K562 (cell line): ENCODE measurements around the gene TMEM252. TPM values are rescaled to one million over a fixed set of nuclear protein-coding genes. Genes with fewer than 3 reads are reported as not detected.

Experiments
- ATAC-seq: fragments of 200-7000 bp; cut with Tn5 transposase; 3 replicates; pipeline ENCODE4 v1.9.1; 2020; ENCODE audit warnings: moderate library complexity
- Bru-seq: library from RNA; stranded (reverse); fragments of 400-500 nt; gene quantifications from one replicate; lab custom pipeline; 2021; lab: Mats Ljungman, UMichigan
- BruChase-seq, 2 experiments: library from RNA; stranded (reverse); fragments of 400-500 nt; gene quantifications; one replicate each; lab custom pipeline; 2021; lab: Mats Ljungman, UMichigan
- BruUV-seq: library from RNA; stranded (reverse); fragments of 400-500 nt; replicated peaks from 2 replicates; lab custom pipeline; 2021; lab: Mats Ljungman, UMichigan
- CTCF ChIA-PET: fragments of 300-600 bp; formaldehyde crosslinking; extraction: SDS; loops from one replicate; lab custom pipeline; 2021; ENCODE audit warnings: low intra/inter-chr PET ratio; lab: Yijun Ruan, JAX
- POLR2A ChIA-PET: fragments of 300-600, 350-650 bp; sonication (Branson Sonifier 250); formaldehyde crosslinking; extraction: SDS; loops from one replicate; lab custom pipeline; 2021; ENCODE audit warnings: antibody characterized with exemption, inconsistent platforms; lab: Yijun Ruan, JAX
- DNase-seq, 4 experiments: peaks; one replicate each; pipeline versions ENCODE4 v3.0.0 to v3.0.0-alpha.2; 2011 to 2018; ENCODE audit warnings: low spot score in 3 of 4, mixed read lengths in 3 of 4; ENCODE audit errors: extremely low read depth in 1 of 4
- FAIRE-seq: peaks from 2 replicates; lab custom pipeline; 2011; peaks lifted over from hg19 to GRCh38; lab: Jason Lieb, UNC
- H2AFZ ChIP-seq: 2 replicates; pipeline ENCODE4 v1.6.0; 2011; ENCODE audit warnings: low read depth, low read length, control low read depth, inconsistent platforms
- H3K27ac ChIP-seq: fragments of 200-600 bp; 3 replicates; pipeline ENCODE4 v1.8.0; 2011; ENCODE audit warnings: low read depth, mild to moderate bottlenecking, control low read depth, inconsistent platforms, low read length, moderate library complexity, mixed read lengths; ENCODE audit errors: extremely low read depth
- H3K27me3 ChIP-seq, 2 experiments: fragments of 300-600 bp in 1 of 2; 2 replicates in 1 of 2; 3 replicates in 1 of 2; pipeline versions ENCODE4 v1.6.0 to v1.8.0; 2011; ENCODE audit warnings: inconsistent platforms in 2 of 2, low read length in 2 of 2, mild to moderate bottlenecking in 1 of 2, mixed read lengths in 1 of 2, moderate library complexity in 1 of 2; ENCODE audit not compliant: control insufficient read depth in 2 of 2, insufficient read depth in 2 of 2
- H3K36me3 ChIP-seq: fragments of 300-600 bp; 3 replicates; pipeline ENCODE4 v1.8.0; 2011; ENCODE audit warnings: mild to moderate bottlenecking, low read length, inconsistent platforms; ENCODE audit not compliant: control insufficient read depth, insufficient read depth
- H3K4me1 ChIP-seq, 2 experiments: fragments of 200-600 bp in 1 of 2; replicated peaks in 1 of 2; 2 replicates in 1 of 2; 3 replicates in 1 of 2; pipeline versions ENCODE4 v1.5.1 to v1.8.0; 2011; ENCODE audit warnings: inconsistent platforms in 2 of 2, low read length in 2 of 2, mild to moderate bottlenecking in 1 of 2, mixed read lengths in 1 of 2, moderate library complexity in 1 of 2; ENCODE audit not compliant: control insufficient read depth in 2 of 2, insufficient read depth in 2 of 2
- H3K4me2 ChIP-seq: 2 replicates; pipeline ENCODE4 v1.6.1; 2011; ENCODE audit warnings: low read length, control low read depth, inconsistent platforms, mixed read lengths; ENCODE audit not compliant: insufficient read depth
- H3K4me3 ChIP-seq: fragments of 200-600 bp; sonication (generic), shearing (Covaris generic); 2 replicates; pipeline ENCODE4 v1.5.1; 2016; ENCODE audit warnings: control low read depth, inconsistent platforms
- H3K79me2 ChIP-seq: fragments of 200-600 bp; 3 replicates; pipeline ENCODE4 v1.8.0; 2011; ENCODE audit warnings: low read length, inconsistent platforms; ENCODE audit not compliant: control insufficient read depth, insufficient read depth
- H3K9ac ChIP-seq, 2 experiments: 2 replicates each; pipeline versions ENCODE4 v1.6.0 to v1.6.1; 2011; ENCODE audit warnings: low read depth in 2 of 2, low read length in 2 of 2, control low read depth in 1 of 2, inconsistent platforms in 1 of 2, mild to moderate bottlenecking in 1 of 2, mixed read lengths in 1 of 2; ENCODE audit not compliant: insufficient read depth in 1 of 2
- H3K9me1 ChIP-seq: one replicate; pipeline ENCODE4 v1.6.0; 2011; ENCODE audit warnings: inconsistent platforms, mild to moderate bottlenecking, low read length, moderate library complexity; ENCODE audit not compliant: control insufficient read depth, insufficient read depth
- H3K9me3 ChIP-seq: replicated peaks from 2 replicates; pipeline ENCODE4 v1.5.1; 2011; ENCODE audit warnings: low read depth, low read length, inconsistent platforms; ENCODE audit not compliant: control insufficient read depth, insufficient read depth
- H4K20me1 ChIP-seq: replicated peaks from 2 replicates; pipeline ENCODE4 v1.6.1; 2011; ENCODE audit warnings: low read length, inconsistent platforms, mixed read lengths; ENCODE audit not compliant: control insufficient read depth, insufficient read depth
- NFIC ChIP-seq: fragments of 450-650 bp; IDR thresholded peaks from 2 replicates; pipeline ENCODE4 v1.6.1; 2017; ENCODE audit warnings: mild to moderate bottlenecking, inconsistent platforms
- SREBF1 ChIP-seq: fragments of 150-350 bp; IDR thresholded peaks from 2 replicates; pipeline ENCODE4 v1.6.1; 2014; ENCODE audit warnings: antibody characterized with exemption, low read depth, low read length, borderline replicate concordance
- WGBS: fragments of 100-300 bp; shearing (Covaris generic); methylation state at CpG from one replicate; pipeline ENCODE4 v1.1.6; 2016; ENCODE audit warnings: low coverage, mixed read lengths; ENCODE audit not compliant: insufficient coverage; ENCODE audit errors: missing lambda C conversion rate; 5-methylcytosine and 5-hydroxymethylcytosine counted together
- in situ Hi-C: fragments of 300-500 bp; cut with MboI; formaldehyde crosslinking; loops from 4 replicates; pipeline ENCODE4 v1.15.0; 2018; ENCODE audit warnings: inconsistent platforms, mixed read lengths
- intact Hi-C: fragments of 100-400 bp; cut with micrococcal nuclease; formaldehyde crosslinking; loops from 2 replicates; pipeline ENCODE4 v1.14.2; 2022
- long read RNA-seq, 3 experiments: library from polyadenylated mRNA in 2 of 3; library from RNA in 1 of 3; unstranded in 2 of 3; stranded (forward) in 1 of 3; transcript quantifications; one replicate each; pipeline ENCODE4 v2.0.0, GENCODE V29; 2019 to 2022
- polyA minus RNA-seq, 3 experiments: library from RNA; depleted of rRNA, polyadenylated mRNA; stranded (reverse); fragments of >200 nt; gene quantifications; 2 replicates each; pipeline ENCODE4 v1.2.3, GENCODE V29; 2011
- polyA plus RNA-seq, 8 experiments: library from polyadenylated mRNA; depleted of rRNA in 4 of 8; stranded (reverse) in 5 of 8; unstranded in 3 of 8; fragments of >200 nt; fragmentation: Nextera tagmentation in 2 of 8; fragmentation: Illumina TruSeq in 1 of 8; extraction: Ambion mirVana in 2 of 8; extraction: Trizol in 1 of 8; gene quantifications; 2 replicates each; pipeline versions ENCODE4 v1.2.1 to v1.2.3, GENCODE V29; 2011 to 2014; ENCODE audit warnings: inconsistent platforms in 1 of 8, missing spikeins in 1 of 8
- total RNA-seq, 7 experiments: library from RNA; depleted of rRNA in 6 of 7; stranded (reverse); fragments of >200 nt in 6 of 7; fragmentation: Illumina TruSeq in 2 of 7; extraction: Trizol in 2 of 7; gene quantifications; 2 replicates each; pipeline versions ENCODE4 v1.2.1 to v1.2.3, GENCODE V29; 2011 to 2021; ENCODE audit warnings: low replicate concordance in 1 of 7

The TMEM252 gene, protein sequence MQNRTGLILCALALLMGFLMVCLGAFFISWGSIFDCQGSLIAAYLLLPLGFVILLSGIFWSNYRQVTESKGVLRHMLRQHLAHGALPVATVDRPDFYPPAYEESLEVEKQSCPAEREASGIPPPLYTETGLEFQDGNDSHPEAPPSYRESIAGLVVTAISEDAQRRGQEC
- total RNA-seq (2011; cell fraction: chromatin; rRNA removed; ENCODE audit: low replicate concordance), result not detected in 2 replicates
- not detected in 2 replicates for total RNA-seq (2011; cell fraction: nucleolus; rRNA removed)
- total RNA-seq (2011; cell fraction: nucleoplasm; rRNA removed), result not detected in 2 replicates
- total RNA-seq (2014; rRNA removed) (not detected in 2 replicates), total RNA-seq (2014; rRNA removed; fragmentation: Illumina TruSeq; extraction: Trizol) (not detected in 2 replicates), total RNA-seq (2015; rRNA removed; fragmentation: Illumina TruSeq; extraction: Trizol) (not detected in 2 replicates), total RNA-seq (2021) (not detected in 2 replicates), polyA plus RNA-seq (2011; rRNA removed) (not detected in 2 replicates), polyA plus RNA-seq (2014; fragmentation: Illumina TruSeq; extraction: Trizol) (not detected in 2 replicates), polyA plus RNA-seq (2014; fragmentation: Nextera tagmentation; extraction: Ambion mirVana) (not detected), polyA plus RNA-seq (2014; rRNA removed) (not detected in 2 replicates), polyA minus RNA-seq (2011; rRNA and poly(A)+ RNA removed) (not detected in 2 replicates), Bru-seq, nascent RNA (not detected), BruChase-seq, experiment 1, labeled RNA remaining after a 2-hour chase (not detected), BruChase-seq, experiment 2, labeled RNA remaining after a 6-hour chase (not detected)
- not detected in 2 replicates for polyA plus RNA-seq (2011; cell fraction: cytosol; rRNA removed)
- polyA plus RNA-seq (2011; cell fraction: nucleus; rRNA removed), result not detected in 2 replicates
- polyA plus RNA-seq (2012), result not detected in 2 replicates
- polyA minus RNA-seq (2011; cell fraction: cytosol; rRNA and poly(A)+ RNA removed), result not detected in 2 replicates
- polyA minus RNA-seq (2011; cell fraction: nucleus; rRNA and poly(A)+ RNA removed), result not detected in 2 replicates
- long read RNA-seq, experiment 1, result 0 reads
- long read RNA-seq, experiment 2, result 0 reads
- long read RNA-seq, experiment 3, result 0 reads

DNA sequence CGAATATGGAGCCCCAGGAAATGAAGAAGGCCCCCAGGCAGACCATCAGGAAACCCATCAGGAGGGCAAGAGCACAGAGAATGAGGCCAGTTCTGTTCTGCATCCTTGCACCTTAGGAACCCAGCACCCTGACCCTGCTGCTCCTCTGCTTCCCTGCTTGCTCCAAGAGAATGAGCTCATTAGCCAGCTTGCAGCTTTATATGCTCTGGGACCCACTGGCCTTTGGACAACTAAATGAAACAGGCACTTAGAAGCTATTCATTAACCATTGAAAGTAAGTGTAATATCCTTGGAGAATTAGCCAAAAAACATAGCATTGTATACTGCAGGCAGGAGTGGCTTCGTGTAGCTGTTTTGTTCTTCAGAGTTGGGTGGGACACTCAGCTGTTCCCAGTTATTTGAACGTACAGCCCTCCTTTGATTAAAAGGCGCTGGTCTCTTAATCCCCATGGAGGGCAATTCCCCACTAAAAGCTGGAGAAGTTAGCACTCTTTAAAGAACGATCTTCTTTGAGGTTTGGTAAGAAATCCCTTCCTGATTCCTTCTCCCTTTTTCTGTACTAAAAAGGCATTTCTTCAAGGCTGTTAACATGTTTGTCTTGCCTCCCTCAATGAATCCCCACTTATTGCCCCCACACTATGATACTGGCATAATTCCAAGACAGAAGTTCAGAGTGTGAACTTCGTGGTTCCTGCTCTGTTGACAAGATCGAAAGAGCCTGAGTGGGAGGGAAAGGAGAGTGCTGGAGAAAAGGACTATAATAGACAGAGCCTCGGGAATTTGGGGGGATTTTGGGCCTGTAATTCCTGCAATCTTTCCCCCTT is at the start of gene TMEM252:
TMEM252 (minus strand) TSS at position 172 of the 824 bp plus-strand sequence; CDS start at position 103, 69 bp downstream.
- Histone ChIP-seq H3K9me3 (no peaks in the 10 kb centered on the region), H3K4me1 (no peaks in the 10 kb centered on the region), H3K9ac (no peak within 1 kb of the TSS), H3K36me3 (no peaks in the 10 kb centered on the region), H3K4me2 (no peak within 1 kb of the TSS), H3K27ac (no peak within 1 kb of the TSS), H4K20me1 (no peaks in the 10 kb centered on the region), H3K79me2 (no peaks in the 10 kb centered on the region), H2AFZ (no peak within 1 kb of the TSS), H3K4me3 (no peak within 1 kb of the TSS), H3K27me3 (peaks cover 0 to 3% of the 10 kb centered on the region in 2 experiments; a peak in 2 of 5 replicates), H3K9me1 (no peaks in the 10 kb centered on the region)
- TF ChIP-seq NFIC, result peak; percentile 17; the same call in 1 of the 2 replicates
- no peak for TF ChIP-seq SREBF1
- ChIA-PET CTCF (no interaction called here), POLR2A (interaction anchor here (1.1 kb wide), 1 partner anchor 17 kb away, joined by 3 read pairs; no protein-coding TSS in a partner anchor)
- FAIRE-seq (no peak), DNase-seq (no peak), ATAC-seq (no peak)
- BruUV-seq, result no TSS peak
- WGBS, result 2% methylated on average over 8 of the region's 8 CpGs
- in situ Hi-C loops (no loop called here), intact Hi-C loops (no loop called here)
